ENCODE data around the gene FXN. TPM values are rescaled to one million over a fixed set of nuclear protein-coding genes. Genes with fewer than 3 reads are reported as not detected.
"Not testable (repeated sequence)": the region's sequence is repeated elsewhere in the genome, so short reads cannot be mapped to it uniquely, and the experiment has no call there.

FXN gene
- total RNA-seq, 1 donor: 8.7 TPM

DNA sequence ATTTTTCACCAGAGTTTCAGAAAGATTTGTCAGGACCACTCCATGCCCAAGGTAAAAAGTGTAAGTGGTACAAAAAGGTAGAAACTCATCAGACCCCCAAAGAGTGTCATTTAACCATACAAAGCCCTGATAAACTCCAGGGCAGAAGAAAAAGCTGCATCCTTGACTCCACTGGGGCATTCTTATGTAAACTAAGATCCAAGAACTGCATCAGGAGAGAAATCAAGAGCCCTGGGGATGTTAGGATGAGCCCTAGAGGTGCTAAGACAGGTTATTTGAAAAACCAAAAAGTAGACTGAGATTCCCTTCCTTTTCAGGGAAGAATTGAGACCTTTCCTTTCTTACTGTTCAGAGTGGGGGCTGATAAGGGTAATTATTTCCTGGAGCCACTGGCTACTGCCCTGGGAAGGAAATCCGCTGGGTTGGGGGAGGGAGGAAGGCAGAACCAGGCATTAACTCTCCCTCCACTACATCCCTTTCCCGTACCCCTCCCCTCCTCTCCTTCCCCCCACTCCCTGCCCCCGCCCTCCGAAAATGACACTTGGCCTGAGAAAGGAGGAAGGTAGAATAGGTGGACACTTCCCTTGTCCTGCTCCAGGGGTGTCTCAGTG is 54.7 kb downstream of the FXN start:
- TF ChIP-seq, protein P1, sequence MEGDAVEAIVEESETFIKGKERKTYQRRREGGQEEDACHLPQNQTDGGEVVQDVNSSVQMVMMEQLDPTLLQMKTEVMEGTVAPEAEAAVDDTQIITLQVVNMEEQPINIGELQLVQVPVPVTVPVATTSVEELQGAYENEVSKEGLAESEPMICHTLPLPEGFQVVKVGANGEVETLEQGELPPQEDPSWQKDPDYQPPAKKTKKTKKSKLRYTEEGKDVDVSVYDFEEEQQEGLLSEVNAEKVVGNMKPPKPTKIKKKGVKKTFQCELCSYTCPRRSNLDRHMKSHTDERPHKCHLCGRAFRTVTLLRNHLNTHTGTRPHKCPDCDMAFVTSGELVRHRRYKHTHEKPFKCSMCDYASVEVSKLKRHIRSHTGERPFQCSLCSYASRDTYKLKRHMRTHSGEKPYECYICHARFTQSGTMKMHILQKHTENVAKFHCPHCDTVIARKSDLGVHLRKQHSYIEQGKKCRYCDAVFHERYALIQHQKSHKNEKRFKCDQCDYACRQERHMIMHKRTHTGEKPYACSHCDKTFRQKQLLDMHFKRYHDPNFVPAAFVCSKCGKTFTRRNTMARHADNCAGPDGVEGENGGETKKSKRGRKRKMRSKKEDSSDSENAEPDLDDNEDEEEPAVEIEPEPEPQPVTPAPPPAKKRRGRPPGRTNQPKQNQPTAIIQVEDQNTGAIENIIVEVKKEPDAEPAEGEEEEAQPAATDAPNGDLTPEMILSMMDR (IDR thresholded peaks at IDR 0.05; ENCODE audit: insufficient read depth, low read length): no peak
- no peak for DNase-seq (ENCODE audit: low read depth)
- no peak overlapping the region for H3K4me3 ChIP-seq (ENCODE audit: low read depth, low read length)

DNA sequence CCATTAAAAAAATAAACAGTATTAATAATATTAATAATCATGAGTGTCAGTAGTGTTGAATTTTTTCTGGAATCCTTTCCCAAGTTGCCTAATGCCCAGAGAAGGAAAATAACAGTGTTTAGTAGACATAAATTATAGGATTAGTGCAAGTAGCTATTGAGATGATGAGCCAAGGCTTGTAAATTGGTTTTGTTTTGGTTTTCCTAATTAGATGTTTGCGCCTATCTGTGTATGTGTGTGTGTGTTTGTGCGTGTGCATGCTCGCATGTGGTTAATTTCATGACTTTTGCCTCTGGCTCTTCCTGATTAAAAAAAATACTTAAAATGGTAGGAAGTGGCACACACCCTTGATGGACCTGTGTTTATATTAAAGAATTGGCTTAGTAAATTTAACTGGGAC is 55.4 kb downstream of the FXN start:
- TF ChIP-seq, protein P1 (IDR thresholded peaks at IDR 0.05; ENCODE audit: insufficient read depth, low read length): no peak
- DNase-seq (ENCODE audit: low read depth): no peak
- H3K4me3 ChIP-seq (ENCODE audit: low read depth, low read length): no peak overlapping the region

DNA sequence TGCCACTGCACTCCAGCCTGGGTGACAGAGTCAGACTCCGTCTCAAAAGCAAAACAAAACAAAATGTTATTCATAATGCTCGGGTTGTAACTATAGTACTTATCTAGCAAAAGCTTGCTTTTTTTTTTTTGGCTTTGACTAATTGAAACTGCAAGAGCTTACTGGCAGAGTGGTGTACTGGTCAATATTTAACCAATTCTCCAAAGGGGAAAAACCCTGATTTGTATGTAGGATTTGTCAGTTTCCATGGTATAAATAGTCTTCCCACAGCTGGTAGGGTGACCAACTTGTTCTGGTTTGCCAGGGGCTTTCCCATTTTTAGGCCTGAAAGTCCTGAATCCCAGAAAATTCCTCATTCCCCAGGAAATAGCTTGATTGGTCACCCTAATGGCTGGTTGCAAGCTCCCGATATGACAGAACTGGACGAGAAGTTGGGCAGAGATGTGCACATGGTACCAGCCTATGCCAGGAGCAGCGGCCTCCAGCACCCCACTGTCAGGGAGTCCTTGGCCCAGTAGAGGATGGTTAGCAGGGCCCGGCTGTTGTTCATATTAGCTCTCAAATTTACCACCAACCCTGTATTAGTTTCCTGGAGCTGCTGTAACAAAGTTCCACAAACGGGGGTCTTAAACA is 58.0 kb downstream of the FXN start:
- TF ChIP-seq, protein P1 (IDR thresholded peaks at IDR 0.05; ENCODE audit: insufficient read depth, low read length): no peak
- peak; percentile 15 for DNase-seq (ENCODE audit: low read depth)
- no peak overlapping the region for H3K4me3 ChIP-seq (ENCODE audit: low read depth, low read length)

DNA sequence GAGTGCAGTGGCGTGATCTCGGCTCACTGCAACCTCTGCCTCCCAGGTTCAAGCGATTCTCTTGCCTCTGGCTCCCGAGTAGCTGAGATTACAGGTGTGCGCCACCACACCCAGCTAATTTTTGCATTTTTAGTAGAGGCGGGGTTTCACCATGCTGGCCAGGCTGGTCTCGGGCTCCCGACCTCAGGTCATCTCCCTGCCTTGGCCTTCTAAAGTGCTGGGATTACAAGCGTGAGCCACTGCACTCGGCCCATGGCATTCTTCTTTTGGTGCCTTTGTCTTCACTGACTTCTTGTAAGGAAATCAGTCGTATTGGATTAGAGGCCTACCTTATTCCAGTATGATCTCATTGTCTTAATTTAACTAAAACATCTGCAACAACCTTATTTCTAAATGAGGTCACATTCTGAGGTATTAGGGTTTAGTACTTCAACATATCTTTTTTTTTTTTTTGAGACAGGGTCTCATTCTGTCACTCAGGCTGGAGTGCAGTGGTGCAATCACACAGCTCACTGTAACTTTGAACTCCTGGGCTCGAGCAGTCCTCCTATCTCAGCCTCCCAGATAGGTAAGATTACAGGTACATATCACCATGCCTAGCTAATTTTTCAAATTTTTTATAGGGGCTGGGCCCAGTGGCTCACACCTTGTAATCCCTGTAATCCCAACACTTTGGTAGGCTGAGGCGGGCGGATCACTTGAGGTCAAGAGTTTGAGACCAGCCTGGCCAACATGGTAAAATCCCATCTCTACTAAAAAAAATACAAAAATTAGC is 59.0 kb downstream of the FXN start:
- not testable (repeated sequence) for H3K4me3 ChIP-seq (ENCODE audit: low read depth, low read length); DNase-seq (ENCODE audit: low read depth)

DNA sequence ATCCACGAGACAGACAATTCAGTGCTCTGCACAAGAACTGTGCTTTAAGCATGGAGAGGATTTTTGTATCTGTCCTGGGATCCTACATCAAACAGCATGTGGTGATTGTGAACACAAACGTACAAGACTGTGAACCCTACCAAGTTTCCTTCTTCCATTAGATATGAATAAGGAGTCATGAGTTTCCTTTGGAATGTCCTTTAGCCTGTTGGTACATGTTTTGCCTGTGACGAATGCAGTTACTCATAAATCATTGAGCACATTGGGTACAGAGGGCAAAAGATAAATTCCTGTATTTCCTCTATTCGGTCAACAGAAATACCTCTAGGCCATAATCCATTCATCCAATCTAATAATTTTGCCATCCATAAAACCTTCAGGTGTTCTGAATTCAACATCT is 61.5 kb downstream of the FXN start:
- TF ChIP-seq, protein P1 (IDR thresholded peaks at IDR 0.05; ENCODE audit: insufficient read depth, low read length): no peak
- H3K4me3 ChIP-seq (ENCODE audit: low read depth, low read length): no peak overlapping the region
- DNase-seq (ENCODE audit: low read depth): peak; percentile 91

DNA sequence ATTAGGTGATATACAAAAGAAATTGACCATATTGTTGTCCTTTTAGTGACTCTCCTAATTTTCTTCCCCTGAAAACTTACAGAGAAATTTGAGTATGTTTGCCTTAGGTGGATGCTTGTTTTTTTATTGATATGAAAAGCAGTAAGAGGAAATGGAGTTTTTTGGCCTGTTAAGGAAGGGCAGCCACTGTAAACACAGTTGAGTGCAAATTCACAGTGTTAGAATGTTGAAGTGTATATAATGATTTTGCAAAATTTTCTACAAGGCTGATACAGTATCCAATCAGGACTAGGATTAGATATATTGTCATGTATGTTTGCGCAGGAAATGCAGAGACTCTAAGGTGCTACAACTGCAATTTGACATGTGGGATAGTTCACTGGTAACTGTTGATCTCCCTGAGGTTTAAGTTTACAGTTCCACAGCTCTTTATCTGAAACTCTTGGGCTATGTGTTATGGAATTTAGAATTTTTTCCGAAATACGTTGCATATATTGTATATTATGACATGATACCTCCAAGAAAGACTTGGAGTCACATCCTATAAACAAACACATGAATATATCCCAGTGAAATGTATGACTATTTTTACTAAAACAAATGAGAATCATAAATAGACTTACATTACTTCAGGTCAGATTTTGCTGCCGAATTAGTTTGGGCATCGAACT is 62.5 kb downstream of the FXN start:
- H3K4me3 ChIP-seq (ENCODE audit: low read depth, low read length): no peak overlapping the region
- peak; percentile 17 for DNase-seq (ENCODE audit: low read depth)
- TF ChIP-seq, protein P1 (IDR thresholded peaks at IDR 0.05; ENCODE audit: insufficient read depth, low read length): no peak

DNA sequence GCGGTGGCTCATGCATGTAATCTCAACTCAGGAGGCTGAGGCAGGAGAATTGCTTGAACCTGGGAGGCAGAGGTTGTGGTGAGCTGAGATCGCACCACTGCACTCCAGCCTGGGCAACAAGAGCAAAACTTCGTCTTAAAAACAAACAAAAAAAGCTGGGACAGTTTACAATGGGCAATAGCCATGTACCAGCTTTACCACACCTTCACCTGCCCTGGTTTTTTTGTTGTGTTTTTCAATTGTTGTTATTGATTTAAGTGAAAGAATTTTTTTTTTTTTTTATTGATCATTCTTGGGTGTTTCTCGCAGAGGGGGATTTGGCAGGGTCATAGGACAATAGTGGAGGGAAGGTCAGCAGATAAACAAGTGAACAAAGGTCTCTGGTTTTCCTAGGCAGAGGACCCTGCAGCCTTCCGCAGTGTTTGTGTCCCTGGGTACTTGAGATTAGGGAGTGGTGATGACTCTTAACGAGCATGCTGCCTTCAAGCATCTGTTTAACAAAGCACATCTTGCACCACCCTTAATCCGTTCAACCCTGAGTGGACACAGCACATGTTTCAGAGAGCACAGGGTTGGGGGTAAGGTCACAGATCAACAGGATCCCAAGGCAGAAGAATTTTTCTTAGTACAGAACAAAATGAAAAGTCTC is 67.9 kb downstream of the FXN start:
- H3K4me3 ChIP-seq (ENCODE audit: low read depth, low read length); DNase-seq (ENCODE audit: low read depth): not testable (repeated sequence)

Measured in fibroblast of the aortic adventitia (primary cell).